GM12878 (cell line): ENCODE data around the gene ATP6V0A1. TPM values are rescaled to one million over a fixed set of nuclear protein-coding genes. Genes with fewer than 3 reads are reported as not detected.
A peak's percentile ranks its signal among the peaks of the same experiment; 100 is the strongest.
"Not testable (repeated sequence)": the region's sequence is repeated elsewhere in the genome, so short reads cannot be mapped to it uniquely, and the experiment has no call there.

ENCODE experiments used
- ATAC-seq: fragments of 200-7000 bp; cut with Tn5 transposase; 3 replicates; pipeline ENCODE4 v1.9.1; 2020; ENCODE audit warnings: mild to moderate bottlenecking, moderate library complexity
- BruUV-seq: library from RNA; stranded (reverse); fragments of 400-500 nt; replicated peaks from 2 replicates; lab custom pipeline; 2021; lab: Mats Ljungman, UMichigan
- CTCF ChIA-PET: fragments of 300-600 bp; sonication (Branson Sonifier 250); formaldehyde crosslinking; extraction: SDS; loops from one replicate; lab custom pipeline; 2021; ENCODE audit warnings: inconsistent platforms; lab: Yijun Ruan, JAX
- POLR2A ChIA-PET: fragments of 350-600 bp; formaldehyde crosslinking; extraction: SDS; loops from one replicate; lab custom pipeline; 2021; ENCODE audit warnings: inconsistent platforms; lab: Charles Lee
- RAD21 ChIA-PET: fragments of 300-600 bp; sonication (Branson Sonifier 250); formaldehyde crosslinking; loops from one replicate; lab custom pipeline; 2023; ENCODE audit warnings: antibody characterized with exemption; ENCODE audit not compliant: unreplicated experiment; lab: Charles Lee
- SMC1A ChIA-PET: fragments of 300-600 bp; sonication (Branson Sonifier 250); formaldehyde crosslinking; loops from one replicate; lab custom pipeline; 2023; ENCODE audit not compliant: unreplicated experiment, uncharacterized antibody; lab: Charles Lee
- DNase-seq: peaks from one replicate; pipeline ENCODE4 v3.0.0-alpha.2; 2011; ENCODE audit warnings: low read depth, low spot score
- FAIRE-seq: peaks from 3 replicates; lab custom pipeline; 2011; peaks lifted over from hg19 to GRCh38; lab: Jason Lieb, UNC
- H2AFZ ChIP-seq: 2 replicates; pipeline ENCODE4 v1.6.0; 2011; ENCODE audit warnings: low read depth, low read length, control low read depth; ENCODE audit not compliant: control insufficient read depth
- H3K27ac ChIP-seq: 2 replicates; pipeline ENCODE4 v1.5.1; 2011; ENCODE audit warnings: control low read depth; ENCODE audit not compliant: control insufficient read depth, insufficient read depth
- H3K27me3 ChIP-seq, 2 experiments: replicated peaks in 1 of 2; 2 replicates each; pipeline versions ENCODE4 v1.6.0 to v1.6.1; 2011; ENCODE audit warnings: low read length in 1 of 2; ENCODE audit not compliant: control insufficient read depth in 2 of 2, insufficient read depth in 2 of 2
- H3K36me3 ChIP-seq, 2 experiments: 2 replicates each; pipeline ENCODE4 v1.5.1; 2011; ENCODE audit warnings: low read length in 1 of 2; ENCODE audit not compliant: control insufficient read depth in 2 of 2, insufficient read depth in 2 of 2
- H3K4me1 ChIP-seq: 2 replicates; pipeline ENCODE4 v1.6.1; 2011; ENCODE audit warnings: mild to moderate bottlenecking, low read length, moderate library complexity, mixed read lengths; ENCODE audit not compliant: control insufficient read depth, insufficient read depth
- H3K4me2 ChIP-seq: 2 replicates; pipeline ENCODE4 v1.6.0; 2011; ENCODE audit warnings: control low read depth; ENCODE audit not compliant: control insufficient read depth, insufficient read depth
- H3K4me3 ChIP-seq: fragments of 200-600 bp; sonication (generic); 2 replicates; pipeline ENCODE4 v1.5.1; 2016
- H3K79me2 ChIP-seq: 2 replicates; pipeline ENCODE4 v1.6.0; 2011; ENCODE audit warnings: low read length; ENCODE audit not compliant: control insufficient read depth, insufficient read depth
- H3K9ac ChIP-seq: 2 replicates; pipeline ENCODE4 v1.8.0; 2011; ENCODE audit warnings: low read length, control low read depth, mixed read lengths; ENCODE audit not compliant: control insufficient read depth, insufficient read depth
- H3K9me3 ChIP-seq: replicated peaks from 3 replicates; pipeline ENCODE4 v1.5.1; 2011; ENCODE audit warnings: mild to moderate bottlenecking, low read length; ENCODE audit not compliant: control insufficient read depth, insufficient read depth
- H4K20me1 ChIP-seq: 2 replicates; pipeline ENCODE4 v1.6.0; 2011; ENCODE audit not compliant: control insufficient read depth, insufficient read depth
- CTCF ChIP-seq, 3 experiments: IDR thresholded peaks in 2 of 3; conservative IDR thresholded peaks in 1 of 3; 2 replicates each; pipeline ENCODE4 v1.5.1; 2011; ENCODE audit warnings: low read depth in 3 of 3, low read length in 3 of 3, mild to moderate bottlenecking in 3 of 3, control low read depth in 2 of 3, moderate library complexity in 2 of 3, inconsistent platforms in 1 of 3, mixed read lengths in 1 of 3; ENCODE audit not compliant: control insufficient read depth in 2 of 3, insufficient read depth in 1 of 3; ENCODE audit errors: extremely low read depth in 1 of 3
- RB1 ChIP-seq: fragments of 450-650 bp; formaldehyde crosslinking; IDR thresholded peaks from 2 replicates; pipeline ENCODE4 v1.6.1; 2017; ENCODE audit warnings: mild to moderate bottlenecking, borderline replicate concordance
- WGBS: methylation state at CpG from one replicate; pipeline ENCODE4 v1.1.6; 2016; ENCODE audit warnings: low lambda C conversion rate; ENCODE audit not compliant: insufficient replicate concordance, insufficient coverage; ENCODE audit errors: missing lambda C conversion rate; 5-methylcytosine and 5-hydroxymethylcytosine counted together
- in situ Hi-C: fragments of 300-500 bp; cut with MboI; formaldehyde crosslinking; loops from 9 replicates; pipeline ENCODE4 v1.14.3; 2018; ENCODE audit warnings: mixed read lengths
- intact Hi-C: fragments of 100-400 bp; cut with micrococcal nuclease; formaldehyde crosslinking; loops from one replicate; pipeline ENCODE4 v1.14.2; 2022; ENCODE audit not compliant: unreplicated experiment
- polyA plus RNA-seq, 11 experiments: library from polyadenylated mRNA; depleted of rRNA in 4 of 11; unstranded in 6 of 11; stranded (reverse) in 5 of 11; fragments of >200 nt; fragmentation: Nextera tagmentation in 4 of 11; fragmentation: Illumina TruSeq in 1 of 11; extraction: Ambion mirVana in 4 of 11; extraction: Trizol in 1 of 11; gene quantifications; 1 replicate in 1 of 11; 2 replicates in 10 of 11; pipeline versions ENCODE4 v1.2.1 to v1.2.3, GENCODE V29; 2011 to 2016; ENCODE audit warnings: inconsistent platforms in 2 of 11, missing spikeins in 2 of 11, low read depth in 1 of 11
- total RNA-seq, 4 experiments: library from RNA; depleted of rRNA in 3 of 4; stranded (reverse); fragments of >200 nt in 3 of 4; fragmentation: Illumina TruSeq in 1 of 4; extraction: Trizol in 1 of 4; gene quantifications; 2 replicates each; pipeline versions ENCODE4 v1.2.1 to v1.2.3, GENCODE V29; 2013 to 2021
- TF ChIP-seq, protein P1 (sequence below): fragments of 450-650 bp; IDR thresholded peaks from 2 replicates; pipeline ENCODE4 v1.6.1; 2016; ENCODE audit warnings: mild to moderate bottlenecking

The ATP6V0A1 gene
- total and polyA plus RNA-seq, 10 of the 15 experiments (the other 5 are each of a cell fraction or from before 2014, with no cell fraction given): 3.0 to 76.6 (median 30.9) TPM

GRCh38 chr17:42555122-42555622 lies 96.5 kb downstream of the ATP6V0A1 start:
- ChIA-PET POLR2A (interaction anchor here (0.6 to 1.7 kb wide), 10 partner anchors 12 to 813 kb away, joined by 3 to 13 read pairs (median 3); partner anchors contain the start of genes NAGLU and VPS25), RAD21 (interaction anchor here (0.6 to 2.0 kb wide), 11 partner anchors 9 to 443 kb away, joined by 3 to 6 read pairs (median 3); partner anchors contain the start of gene RPL27), CTCF (interaction anchor here (1.0 to 1.8 kb wide), 7 partner anchors 12 to 208 kb away, joined by 3 to 7 read pairs (median 5); partner anchors contain the start of genes MLX and PSMC3IP), SMC1A (interaction anchor here (0.9 to 1.3 kb wide), 3 partner anchors 19 to 208 kb away, joined by 3 read pairs; partner anchors contain the start of gene NAGLU)
- ATAC-seq: peak; percentile 25
- peak overlapping the region; percentile 81 for H3K27ac ChIP-seq
- no peak for FAIRE-seq
- H3K9ac ChIP-seq: peak overlapping the region; percentile 75
- TSS peak; percentile 97 for BruUV-seq
- 25% methylated on average over 4 of the region's 4 CpGs for WGBS
- H3K9me3 ChIP-seq: no peaks in the 10 kb centered on the region
- H3K4me2 ChIP-seq: peak overlapping the region; percentile 89
- no peaks in the 10 kb centered on the region; a peak in 1 of 4 replicates for H3K36me3 ChIP-seq
- H3K79me2 ChIP-seq: peaks cover 16% of the 10 kb centered on the region
- H4K20me1 ChIP-seq: no peaks in the 10 kb centered on the region
- peak overlapping the region; percentile 86 for H2AFZ ChIP-seq
- no peaks in the 10 kb centered on the region; the same call in 1 of the 2 replicates for H3K4me1 ChIP-seq
- no peak for DNase-seq
- no peak for TF ChIP-seq RB1
- TF ChIP-seq, protein P1, sequence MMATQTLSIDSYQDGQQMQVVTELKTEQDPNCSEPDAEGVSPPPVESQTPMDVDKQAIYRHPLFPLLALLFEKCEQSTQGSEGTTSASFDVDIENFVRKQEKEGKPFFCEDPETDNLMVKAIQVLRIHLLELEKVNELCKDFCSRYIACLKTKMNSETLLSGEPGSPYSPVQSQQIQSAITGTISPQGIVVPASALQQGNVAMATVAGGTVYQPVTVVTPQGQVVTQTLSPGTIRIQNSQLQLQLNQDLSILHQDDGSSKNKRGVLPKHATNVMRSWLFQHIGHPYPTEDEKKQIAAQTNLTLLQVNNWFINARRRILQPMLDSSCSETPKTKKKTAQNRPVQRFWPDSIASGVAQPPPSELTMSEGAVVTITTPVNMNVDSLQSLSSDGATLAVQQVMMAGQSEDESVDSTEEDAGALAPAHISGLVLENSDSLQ: peak; percentile 24; the same call in 1 of the 2 replicates
- TF ChIP-seq, all 136 proteins: peak for 1
- Histone ChIP-seq H3K27me3 (no peaks in the 10 kb centered on the region), H3K4me3 (peak overlapping the region; percentile 94)
- intact Hi-C loops: no loop called here
- in situ Hi-C loops: no loop called here

DNA sequence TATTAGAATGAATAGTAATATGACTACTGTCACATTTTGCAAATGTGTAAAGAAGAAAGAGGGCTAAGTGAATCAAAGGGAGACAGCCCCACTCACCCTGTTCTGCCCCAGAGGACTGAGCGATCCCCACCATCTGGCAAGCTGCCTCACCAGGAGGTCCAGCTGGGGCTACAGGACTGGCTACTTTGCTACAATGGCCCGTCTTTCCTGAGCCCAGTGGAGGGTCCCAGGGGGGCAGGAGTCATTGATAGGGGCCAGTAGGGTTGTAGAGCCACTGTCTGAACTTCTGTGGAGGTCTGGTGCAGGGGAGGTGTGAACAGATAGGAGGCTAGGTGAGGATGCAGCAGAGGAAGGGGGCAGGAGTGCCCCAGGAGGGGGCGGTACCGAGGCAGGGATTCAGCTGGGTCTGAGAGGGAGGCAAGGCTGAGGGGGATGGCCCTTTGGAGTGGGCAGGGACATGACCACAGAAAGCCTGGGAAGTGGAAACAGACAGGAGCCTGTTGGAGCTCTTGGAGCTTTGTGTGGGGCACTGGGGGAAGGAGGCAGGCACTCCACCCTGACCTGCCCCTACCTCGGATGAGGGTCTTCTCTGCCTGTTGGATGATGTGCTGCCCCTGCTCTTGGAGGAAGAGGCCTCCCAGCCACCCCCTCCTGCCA lies 97.4 kb downstream of the ATP6V0A1 start:
- H3K9ac ChIP-seq, H3K4me2 ChIP-seq, H3K4me3 ChIP-seq, DNase-seq, SMC1A ChIA-PET, in situ Hi-C loops, POLR2A ChIA-PET, RAD21 ChIA-PET, H3K27ac ChIP-seq, H2AFZ ChIP-seq: not testable (repeated sequence)
- FAIRE-seq: peak; percentile 76
- peak; percentile 16; the same call in 2 of the 3 replicates for ATAC-seq
- peaks cover 16% of the 10 kb centered on the region for H3K79me2 ChIP-seq
- 0 out of 6 replicates have a peak, but pooled peaks of 1 of the 3 experiments have one; percentile 2 for TF ChIP-seq CTCF (IDR thresholded peaks at IDR 0.05 in 2 of 3, conservative IDR thresholded peaks at IDR 0.05 in 1 of 3; ENCODE audit: control insufficient read depth in 2 of 3, extremely low read depth in 1 of 3, insufficient read depth in 1 of 3, low read depth in 3 of 3, low read length in 3 of 3)
- TF ChIP-seq, all 136 proteins: peak for 1; not testable (repeated sequence) for 135
- intact Hi-C loops, H3K9me3 ChIP-seq, BruUV-seq, H4K20me1 ChIP-seq, CTCF ChIA-PET, H3K36me3 ChIP-seq, H3K27me3 ChIP-seq, H3K4me1 ChIP-seq: not testable (repeated sequence)
- WGBS: 51% methylated on average over 5 of the region's 5 CpGs
